HepG2 (cell line): ENCODE results near the gene TRIM23. TPM values are rescaled to one million over a fixed set of nuclear protein-coding genes. Genes with fewer than 3 reads are reported as not detected.

Experiments used
- AKAP8 ChIP-seq: sonication (generic); formaldehyde crosslinking; IDR thresholded peaks from 2 replicates; pipeline ENCODE4 v1.5.1; 2020; ENCODE audit warnings: mild to moderate bottlenecking, missing genetic modification reagents
- GATAD1 ChIP-seq: IDR thresholded peaks from 2 replicates; pipeline ENCODE4 v1.6.1; 2016; ENCODE audit warnings: missing genetic modification reagents, missing compliant biosample characterization
- ISX ChIP-seq: sonication (generic); formaldehyde crosslinking; conservative IDR thresholded peaks from 2 replicates; pipeline ENCODE4 v1.5.0; 2020; ENCODE audit warnings: missing genetic modification reagents
- MEIS1 ChIP-seq: sonication (generic); formaldehyde crosslinking; IDR thresholded peaks from 2 replicates; pipeline ENCODE4 v1.9.0; 2021; ENCODE audit warnings: mild to moderate bottlenecking, missing genetic modification reagents, moderate library complexity, borderline replicate concordance
- MEIS2 ChIP-seq: sonication (generic); formaldehyde crosslinking; IDR thresholded peaks from 2 replicates; pipeline ENCODE4 v1.9.0; 2021; ENCODE audit warnings: mild to moderate bottlenecking, missing genetic modification reagents
- MIER2 ChIP-seq: IDR thresholded peaks from 2 replicates; pipeline ENCODE4 v1.6.1; 2016; ENCODE audit warnings: missing biosample characterization, missing genetic modification reagents
- RXRB ChIP-seq: IDR thresholded peaks from 2 replicates; pipeline ENCODE4 v1.6.1; 2016; ENCODE audit warnings: borderline replicate concordance, missing genetic modification reagents, missing compliant biosample characterization
- SRY ChIP-seq: sonication (generic); formaldehyde crosslinking; IDR thresholded peaks from 2 replicates; pipeline ENCODE4 v1.8.0; 2022; ENCODE audit warnings: mild to moderate bottlenecking, missing genetic modification reagents
- ZBTB20 ChIP-seq: sonication (generic); formaldehyde crosslinking; IDR thresholded peaks from 2 replicates; pipeline ENCODE4 v1.8.1; 2023; ENCODE audit warnings: missing genetic modification reagents, low read depth, mild to moderate bottlenecking, borderline replicate concordance
- ZNF12 ChIP-seq: sonication (generic); formaldehyde crosslinking; IDR thresholded peaks from 2 replicates; pipeline ENCODE4 v1.5.0; 2020; ENCODE audit warnings: missing genetic modification reagents
- ZNF136 ChIP-seq: sonication (generic); formaldehyde crosslinking; IDR thresholded peaks from 2 replicates; pipeline ENCODE4 v1.8.1; 2022; ENCODE audit warnings: low read depth, mild to moderate bottlenecking, moderate library complexity, missing genetic modification reagents
- ZNF430 ChIP-seq: sonication (generic); formaldehyde crosslinking; IDR thresholded peaks from 2 replicates; pipeline ENCODE4 v1.9.0; 2021; ENCODE audit warnings: mild to moderate bottlenecking, missing genetic modification reagents
- ZNF496 ChIP-seq: sonication (generic); formaldehyde crosslinking; IDR thresholded peaks from 2 replicates; pipeline ENCODE4 v1.8.1; 2023; ENCODE audit warnings: mild to moderate bottlenecking, moderate library complexity, missing genetic modification reagents; ENCODE audit not compliant: insufficient replicate concordance
- ZSCAN9 ChIP-seq: IDR thresholded peaks from 2 replicates; pipeline ENCODE4 v1.6.1; 2016; ENCODE audit warnings: borderline replicate concordance
- polyA plus RNA-seq, 8 experiments: library from polyadenylated mRNA; depleted of rRNA in 3 of 8; stranded (reverse) in 7 of 8; unstranded in 1 of 8; fragments of >200 nt; fragmentation: Illumina TruSeq in 4 of 8; extraction: Trizol in 4 of 8; gene quantifications; 2 replicates each; pipeline versions ENCODE4 v1.2.1 to v1.2.3, GENCODE V29; 2011 to 2016; ENCODE audit warnings: low read depth in 4 of 8, missing spikeins in 1 of 8, mixed read lengths in 1 of 8; ENCODE audit not compliant: insufficient read depth in 1 of 8
- total RNA-seq, 5 experiments: library from RNA; depleted of rRNA; stranded (reverse); fragments of >200 nt; fragmentation: Illumina TruSeq; extraction: Trizol; gene quantifications; 2 replicates each; pipeline ENCODE4 v1.2.3, GENCODE V29; 2016; ENCODE audit warnings: low read depth in 1 of 5
- TF ChIP-seq, protein P1 (sequence below): sonication (generic); formaldehyde crosslinking; IDR thresholded peaks from 2 replicates; pipeline ENCODE4 v1.4.0; 2020; ENCODE audit warnings: low read depth, missing genetic modification reagents
- TF ChIP-seq, protein P2 (sequence below), 2 experiments: IDR thresholded peaks; 2 replicates each; pipeline ENCODE4 v1.6.1; 2011 to 2012; ENCODE audit warnings: low read length in 2 of 2, borderline replicate concordance in 1 of 2, low read depth in 1 of 2, mild to moderate bottlenecking in 1 of 2, moderate library complexity in 1 of 2
- TF ChIP-seq, protein P3 (sequence below): sonication (generic); formaldehyde crosslinking; conservative IDR thresholded peaks from 2 replicates; pipeline ENCODE4 v1.8.1; 2023; ENCODE audit warnings: missing genetic modification reagents

TRIM23 gene
- total and polyA plus RNA-seq, 2 of the 13 experiments (the other 11 are each of a cell fraction or from before 2014, with no cell fraction given), result 4.6 to 11.4 TPM

DNA sequence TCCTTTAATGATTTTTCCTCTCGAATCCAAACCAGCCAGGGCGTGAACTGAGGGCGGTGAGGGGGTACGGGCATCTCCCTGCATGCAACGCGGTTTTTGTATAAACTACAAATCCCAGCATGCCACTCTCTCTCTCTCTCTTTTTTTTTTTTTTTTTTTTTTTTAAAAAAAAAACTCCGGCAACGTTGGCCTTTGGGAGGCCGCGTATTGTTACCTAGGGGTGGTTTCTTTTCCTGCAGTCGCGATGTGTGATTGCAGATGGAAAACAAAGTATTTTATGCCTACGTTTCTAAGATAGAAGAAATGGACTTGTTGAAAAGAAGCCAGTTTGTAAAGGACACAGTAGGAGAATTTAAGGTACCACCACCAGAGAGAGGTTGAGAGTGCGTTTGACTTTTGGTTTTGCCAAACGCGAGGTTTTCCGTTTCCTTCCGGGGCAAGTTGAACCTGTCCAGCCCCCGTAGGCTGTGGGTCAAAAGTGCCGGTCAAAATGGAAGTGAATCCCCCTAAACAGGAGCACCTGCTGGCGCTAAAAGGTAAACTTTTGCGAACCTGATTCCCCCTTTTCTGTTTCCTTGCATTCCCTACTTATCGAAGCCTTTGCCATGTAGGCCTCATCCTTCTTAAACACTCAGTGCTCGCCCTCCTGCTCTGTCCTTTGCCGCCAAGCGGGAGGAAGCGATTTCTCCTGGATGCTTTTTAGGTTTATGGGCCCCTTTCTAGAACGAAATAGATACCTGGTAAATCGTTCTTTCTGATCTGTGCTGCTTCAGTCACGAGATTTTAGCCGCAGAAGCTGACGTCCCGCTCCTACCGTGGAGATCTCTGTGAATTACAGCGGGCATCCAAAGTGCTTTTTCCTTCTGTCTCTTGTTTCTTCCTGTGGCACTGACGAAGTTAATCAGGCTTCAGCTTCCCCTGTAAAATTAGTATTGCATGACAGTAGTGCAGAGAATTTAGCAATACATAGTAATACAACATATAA lies 730 bp upstream of the TRIM23 start, which contains the start of the genes SHLD3 and TRAPPC13 (continued):
- TF ChIP-seq, protein P1, sequence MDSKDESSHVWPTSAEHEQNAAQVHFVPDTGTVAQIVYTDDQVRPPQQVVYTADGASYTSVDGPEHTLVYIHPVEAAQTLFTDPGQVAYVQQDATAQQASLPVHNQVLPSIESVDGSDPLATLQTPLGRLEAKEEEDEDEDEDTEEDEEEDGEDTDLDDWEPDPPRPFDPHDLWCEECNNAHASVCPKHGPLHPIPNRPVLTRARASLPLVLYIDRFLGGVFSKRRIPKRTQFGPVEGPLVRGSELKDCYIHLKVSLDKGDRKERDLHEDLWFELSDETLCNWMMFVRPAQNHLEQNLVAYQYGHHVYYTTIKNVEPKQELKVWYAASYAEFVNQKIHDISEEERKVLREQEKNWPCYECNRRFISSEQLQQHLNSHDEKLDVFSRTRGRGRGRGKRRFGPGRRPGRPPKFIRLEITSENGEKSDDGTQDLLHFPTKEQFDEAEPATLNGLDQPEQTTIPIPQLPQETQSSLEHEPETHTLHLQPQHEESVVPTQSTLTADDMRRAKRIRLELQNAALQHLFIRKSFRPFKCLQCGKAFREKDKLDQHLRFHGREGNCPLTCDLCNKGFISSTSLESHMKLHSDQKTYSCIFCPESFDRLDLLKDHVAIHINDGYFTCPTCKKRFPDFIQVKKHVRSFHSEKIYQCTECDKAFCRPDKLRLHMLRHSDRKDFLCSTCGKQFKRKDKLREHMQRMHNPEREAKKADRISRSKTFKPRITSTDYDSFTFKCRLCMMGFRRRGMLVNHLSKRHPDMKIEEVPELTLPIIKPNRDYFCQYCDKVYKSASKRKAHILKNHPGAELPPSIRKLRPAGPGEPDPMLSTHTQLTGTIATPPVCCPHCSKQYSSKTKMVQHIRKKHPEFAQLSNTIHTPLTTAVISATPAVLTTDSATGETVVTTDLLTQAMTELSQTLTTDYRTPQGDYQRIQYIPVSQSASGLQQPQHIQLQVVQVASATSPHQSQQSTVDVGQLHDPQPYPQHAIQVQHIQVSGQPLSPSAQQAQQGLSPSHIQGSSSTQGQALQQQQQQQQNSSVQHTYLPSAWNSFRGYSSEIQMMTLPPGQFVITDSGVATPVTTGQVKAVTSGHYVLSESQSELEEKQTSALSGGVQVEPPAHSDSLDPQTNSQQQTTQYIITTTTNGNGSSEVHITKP, result peak; percentile 53; the same call in 1 of the 2 replicates
- TF ChIP-seq ISX (no peak), ZSCAN9 (CRISPR knock-in tag) (no peak), ZNF430 (CRISPR knock-in tag) (no peak), ZNF496 (CRISPR knock-in tag) (no peak), MEIS2 (0 out of 2 replicates have a peak, but pooled peaks have one; percentile 33), AKAP8 (CRISPR knock-in tag) (no peak), ZNF136 (CRISPR knock-in tag) (no peak), SRY (CRISPR knock-in tag) (no peak), GATAD1 (peak; percentile 94), ZBTB20 (CRISPR knock-in tag) (no peak), ZNF12 (CRISPR knock-in tag) (no peak), MIER2 (CRISPR knock-in tag) (no peak), MEIS1 (CRISPR knock-in tag) (no peak), RXRB (CRISPR knock-in tag) (peak; percentile 41; the same call in 1 of the 2 replicates)
- TF ChIP-seq, protein P2, sequence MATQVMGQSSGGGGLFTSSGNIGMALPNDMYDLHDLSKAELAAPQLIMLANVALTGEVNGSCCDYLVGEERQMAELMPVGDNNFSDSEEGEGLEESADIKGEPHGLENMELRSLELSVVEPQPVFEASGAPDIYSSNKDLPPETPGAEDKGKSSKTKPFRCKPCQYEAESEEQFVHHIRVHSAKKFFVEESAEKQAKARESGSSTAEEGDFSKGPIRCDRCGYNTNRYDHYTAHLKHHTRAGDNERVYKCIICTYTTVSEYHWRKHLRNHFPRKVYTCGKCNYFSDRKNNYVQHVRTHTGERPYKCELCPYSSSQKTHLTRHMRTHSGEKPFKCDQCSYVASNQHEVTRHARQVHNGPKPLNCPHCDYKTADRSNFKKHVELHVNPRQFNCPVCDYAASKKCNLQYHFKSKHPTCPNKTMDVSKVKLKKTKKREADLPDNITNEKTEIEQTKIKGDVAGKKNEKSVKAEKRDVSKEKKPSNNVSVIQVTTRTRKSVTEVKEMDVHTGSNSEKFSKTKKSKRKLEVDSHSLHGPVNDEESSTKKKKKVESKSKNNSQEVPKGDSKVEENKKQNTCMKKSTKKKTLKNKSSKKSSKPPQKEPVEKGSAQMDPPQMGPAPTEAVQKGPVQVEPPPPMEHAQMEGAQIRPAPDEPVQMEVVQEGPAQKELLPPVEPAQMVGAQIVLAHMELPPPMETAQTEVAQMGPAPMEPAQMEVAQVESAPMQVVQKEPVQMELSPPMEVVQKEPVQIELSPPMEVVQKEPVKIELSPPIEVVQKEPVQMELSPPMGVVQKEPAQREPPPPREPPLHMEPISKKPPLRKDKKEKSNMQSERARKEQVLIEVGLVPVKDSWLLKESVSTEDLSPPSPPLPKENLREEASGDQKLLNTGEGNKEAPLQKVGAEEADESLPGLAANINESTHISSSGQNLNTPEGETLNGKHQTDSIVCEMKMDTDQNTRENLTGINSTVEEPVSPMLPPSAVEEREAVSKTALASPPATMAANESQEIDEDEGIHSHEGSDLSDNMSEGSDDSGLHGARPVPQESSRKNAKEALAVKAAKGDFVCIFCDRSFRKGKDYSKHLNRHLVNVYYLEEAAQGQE (IDR thresholded peaks at IDR 0.05; ENCODE audit: borderline replicate concordance in 1 of 2, low read depth in 1 of 2, low read length in 2 of 2), result 0 out of 4 replicates have a peak, but pooled peaks of 1 of the 2 experiments have one; percentile 22
- TF ChIP-seq, protein P3, sequence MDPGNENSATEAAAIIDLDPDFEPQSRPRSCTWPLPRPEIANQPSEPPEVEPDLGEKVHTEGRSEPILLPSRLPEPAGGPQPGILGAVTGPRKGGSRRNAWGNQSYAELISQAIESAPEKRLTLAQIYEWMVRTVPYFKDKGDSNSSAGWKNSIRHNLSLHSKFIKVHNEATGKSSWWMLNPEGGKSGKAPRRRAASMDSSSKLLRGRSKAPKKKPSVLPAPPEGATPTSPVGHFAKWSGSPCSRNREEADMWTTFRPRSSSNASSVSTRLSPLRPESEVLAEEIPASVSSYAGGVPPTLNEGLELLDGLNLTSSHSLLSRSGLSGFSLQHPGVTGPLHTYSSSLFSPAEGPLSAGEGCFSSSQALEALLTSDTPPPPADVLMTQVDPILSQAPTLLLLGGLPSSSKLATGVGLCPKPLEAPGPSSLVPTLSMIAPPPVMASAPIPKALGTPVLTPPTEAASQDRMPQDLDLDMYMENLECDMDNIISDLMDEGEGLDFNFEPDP (CRISPR knock-in tag), result no peak
